K562 (cell line): Measurements from ENCODE around the gene KAT7. TPM values are rescaled to one million over a fixed set of nuclear protein-coding genes. Genes with fewer than 3 reads are reported as not detected.

Source experiments
- ATAC-seq: fragments of 200-7000 bp; cut with Tn5 transposase; 3 replicates; pipeline ENCODE4 v1.9.1; 2020; ENCODE audit warnings: moderate library complexity
- BruUV-seq: library from RNA; stranded (reverse); fragments of 400-500 nt; replicated peaks from 2 replicates; lab custom pipeline; 2021; lab: Mats Ljungman, UMichigan
- CTCF ChIA-PET: fragments of 300-600 bp; formaldehyde crosslinking; extraction: SDS; loops from one replicate; lab custom pipeline; 2021; ENCODE audit warnings: low intra/inter-chr PET ratio; lab: Yijun Ruan, JAX
- POLR2A ChIA-PET: fragments of 300-600, 350-650 bp; sonication (Branson Sonifier 250); formaldehyde crosslinking; extraction: SDS; loops from one replicate; lab custom pipeline; 2021; ENCODE audit warnings: antibody characterized with exemption, inconsistent platforms; lab: Yijun Ruan, JAX
- DNase-seq, 4 experiments: peaks; one replicate each; pipeline versions ENCODE4 v3.0.0 to v3.0.0-alpha.2; 2011 to 2018; ENCODE audit warnings: low spot score in 3 of 4, mixed read lengths in 3 of 4; ENCODE audit errors: extremely low read depth in 1 of 4
- FAIRE-seq: peaks from 2 replicates; lab custom pipeline; 2011; peaks lifted over from hg19 to GRCh38; lab: Jason Lieb, UNC
- H2AFZ ChIP-seq: 2 replicates; pipeline ENCODE4 v1.6.0; 2011; ENCODE audit warnings: low read depth, low read length, control low read depth, inconsistent platforms
- H3K27ac ChIP-seq: fragments of 200-600 bp; 3 replicates; pipeline ENCODE4 v1.8.0; 2011; ENCODE audit warnings: low read depth, mild to moderate bottlenecking, control low read depth, inconsistent platforms, low read length, moderate library complexity, mixed read lengths; ENCODE audit errors: extremely low read depth
- H3K27me3 ChIP-seq, 2 experiments: fragments of 300-600 bp in 1 of 2; 2 replicates in 1 of 2; 3 replicates in 1 of 2; pipeline versions ENCODE4 v1.6.0 to v1.8.0; 2011; ENCODE audit warnings: inconsistent platforms in 2 of 2, low read length in 2 of 2, mild to moderate bottlenecking in 1 of 2, mixed read lengths in 1 of 2, moderate library complexity in 1 of 2; ENCODE audit not compliant: control insufficient read depth in 2 of 2, insufficient read depth in 2 of 2
- H3K36me3 ChIP-seq: fragments of 300-600 bp; 3 replicates; pipeline ENCODE4 v1.8.0; 2011; ENCODE audit warnings: mild to moderate bottlenecking, low read length, inconsistent platforms; ENCODE audit not compliant: control insufficient read depth, insufficient read depth
- H3K4me1 ChIP-seq, 2 experiments: fragments of 200-600 bp in 1 of 2; replicated peaks in 1 of 2; 2 replicates in 1 of 2; 3 replicates in 1 of 2; pipeline versions ENCODE4 v1.5.1 to v1.8.0; 2011; ENCODE audit warnings: inconsistent platforms in 2 of 2, low read length in 2 of 2, mild to moderate bottlenecking in 1 of 2, mixed read lengths in 1 of 2, moderate library complexity in 1 of 2; ENCODE audit not compliant: control insufficient read depth in 2 of 2, insufficient read depth in 2 of 2
- H3K4me2 ChIP-seq: 2 replicates; pipeline ENCODE4 v1.6.1; 2011; ENCODE audit warnings: low read length, control low read depth, inconsistent platforms, mixed read lengths; ENCODE audit not compliant: insufficient read depth
- H3K4me3 ChIP-seq: fragments of 200-600 bp; sonication (generic), shearing (Covaris generic); 2 replicates; pipeline ENCODE4 v1.5.1; 2016; ENCODE audit warnings: control low read depth, inconsistent platforms
- H3K79me2 ChIP-seq: fragments of 200-600 bp; 3 replicates; pipeline ENCODE4 v1.8.0; 2011; ENCODE audit warnings: low read length, inconsistent platforms; ENCODE audit not compliant: control insufficient read depth, insufficient read depth
- H3K9ac ChIP-seq, 2 experiments: 2 replicates each; pipeline versions ENCODE4 v1.6.0 to v1.6.1; 2011; ENCODE audit warnings: low read depth in 2 of 2, low read length in 2 of 2, control low read depth in 1 of 2, inconsistent platforms in 1 of 2, mild to moderate bottlenecking in 1 of 2, mixed read lengths in 1 of 2; ENCODE audit not compliant: insufficient read depth in 1 of 2
- H3K9me1 ChIP-seq: one replicate; pipeline ENCODE4 v1.6.0; 2011; ENCODE audit warnings: inconsistent platforms, mild to moderate bottlenecking, low read length, moderate library complexity; ENCODE audit not compliant: control insufficient read depth, insufficient read depth
- H3K9me3 ChIP-seq: replicated peaks from 2 replicates; pipeline ENCODE4 v1.5.1; 2011; ENCODE audit warnings: low read depth, low read length, inconsistent platforms; ENCODE audit not compliant: control insufficient read depth, insufficient read depth
- H4K20me1 ChIP-seq: replicated peaks from 2 replicates; pipeline ENCODE4 v1.6.1; 2011; ENCODE audit warnings: low read length, inconsistent platforms, mixed read lengths; ENCODE audit not compliant: control insufficient read depth, insufficient read depth
- HDAC6 ChIP-seq: IDR thresholded peaks from 2 replicates; pipeline ENCODE4 v1.6.1; 2012; ENCODE audit warnings: low read depth, mild to moderate bottlenecking, control low read depth, inconsistent platforms, low read length, moderate library complexity
- HMG20B ChIP-seq: fragments of 250-450 bp; sonication (Bioruptor Pico); IDR thresholded peaks from 2 replicates; pipeline ENCODE4 v1.5.0; 2021; ENCODE audit warnings: mild to moderate bottlenecking
- NCOA6 ChIP-seq: fragments of 450-650 bp; IDR thresholded peaks from 2 replicates; pipeline ENCODE4 v1.6.1; 2017; ENCODE audit warnings: mild to moderate bottlenecking
- OTX1 ChIP-seq: fragments of 450-650 bp; formaldehyde crosslinking; IDR thresholded peaks from 2 replicates; pipeline ENCODE4 v1.4.0; 2022; ENCODE audit warnings: mild to moderate bottlenecking
- ZNF224 ChIP-seq: sonication (generic); formaldehyde crosslinking; IDR thresholded peaks from 2 replicates; pipeline ENCODE4 v1.8.0; 2022; ENCODE audit warnings: mild to moderate bottlenecking, missing genetic modification reagents
- ZNF444 ChIP-seq: fragments of 250-450 bp; sonication (Bioruptor Pico); IDR thresholded peaks from 2 replicates; pipeline ENCODE4 v1.4.0; 2020; ENCODE audit warnings: mild to moderate bottlenecking, moderate library complexity
- ZNF695 ChIP-seq: fragments of 450-650 bp; formaldehyde crosslinking; IDR thresholded peaks from 2 replicates; pipeline ENCODE4 v1.4.0; 2020; ENCODE audit warnings: mild to moderate bottlenecking, moderate library complexity
- WGBS: fragments of 100-300 bp; shearing (Covaris generic); methylation state at CpG from one replicate; pipeline ENCODE4 v1.1.6; 2016; ENCODE audit warnings: low coverage, mixed read lengths; ENCODE audit not compliant: insufficient coverage; ENCODE audit errors: missing lambda C conversion rate; 5-methylcytosine and 5-hydroxymethylcytosine counted together
- in situ Hi-C: fragments of 300-500 bp; cut with MboI; formaldehyde crosslinking; loops from 4 replicates; pipeline ENCODE4 v1.15.0; 2018; ENCODE audit warnings: inconsistent platforms, mixed read lengths
- intact Hi-C: fragments of 100-400 bp; cut with micrococcal nuclease; formaldehyde crosslinking; loops from 2 replicates; pipeline ENCODE4 v1.14.2; 2022
- polyA plus RNA-seq, 8 experiments: library from polyadenylated mRNA; depleted of rRNA in 4 of 8; stranded (reverse) in 5 of 8; unstranded in 3 of 8; fragments of >200 nt; fragmentation: Nextera tagmentation in 2 of 8; fragmentation: Illumina TruSeq in 1 of 8; extraction: Ambion mirVana in 2 of 8; extraction: Trizol in 1 of 8; gene quantifications; 2 replicates each; pipeline versions ENCODE4 v1.2.1 to v1.2.3, GENCODE V29; 2011 to 2014; ENCODE audit warnings: inconsistent platforms in 1 of 8, missing spikeins in 1 of 8
- total RNA-seq, 7 experiments: library from RNA; depleted of rRNA in 6 of 7; stranded (reverse); fragments of >200 nt in 6 of 7; fragmentation: Illumina TruSeq in 2 of 7; extraction: Trizol in 2 of 7; gene quantifications; 2 replicates each; pipeline versions ENCODE4 v1.2.1 to v1.2.3, GENCODE V29; 2011 to 2021; ENCODE audit warnings: low replicate concordance in 1 of 7
- TF ChIP-seq, protein P1 (sequence below): fragments of 250-450 bp; sonication (Bioruptor Pico); IDR thresholded peaks from 2 replicates; pipeline ENCODE4 v1.4.0; 2020; ENCODE audit warnings: mild to moderate bottlenecking, moderate library complexity
- TF ChIP-seq, protein P2 (sequence below): fragments of 450-650 bp; IDR thresholded peaks from 2 replicates; pipeline ENCODE4 v1.6.1; 2016

The KAT7 gene
- total and polyA plus RNA-seq, 9 of the 15 experiments (the other 6 are each of a cell fraction or from before 2014, with no cell fraction given): 10.8 to 57.3 (median 34.8) TPM

DNA sequence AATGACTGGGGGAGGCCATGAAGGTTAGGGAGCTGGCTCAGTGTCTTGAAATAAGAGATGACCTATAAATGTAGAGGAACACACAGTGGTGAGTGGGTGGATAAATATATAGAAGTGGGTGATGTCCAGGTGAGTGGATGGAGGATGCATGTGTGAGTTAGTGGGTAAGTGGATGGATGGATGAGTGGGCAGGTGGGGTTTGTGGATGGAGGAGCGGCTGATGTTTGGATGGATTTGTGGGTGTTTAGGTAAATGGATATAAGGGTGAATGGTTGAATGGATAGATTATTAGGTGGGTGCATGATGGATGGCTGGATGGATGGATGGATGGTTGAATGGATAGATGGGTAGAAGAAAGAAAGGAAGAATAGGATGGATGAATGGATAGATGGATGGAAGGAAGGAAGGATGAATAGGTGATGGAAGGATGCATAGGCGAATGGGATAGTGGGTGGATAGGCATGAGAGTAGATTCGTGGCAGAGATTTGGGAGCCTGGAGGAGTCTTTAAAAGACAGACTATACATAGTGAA is 78.5 kb downstream of the KAT7 start:
- Histone ChIP-seq H3K4me1 (peaks cover 0 to 6% of the 10 kb centered on the region in 2 experiments; a peak in 2 of 5 replicates), H3K79me2 (no peaks in the 10 kb centered on the region), H3K9me1 (no peaks in the 10 kb centered on the region)
- ATAC-seq (no peak), FAIRE-seq (no peak)
- TF ChIP-seq ZNF444 (CRISPR knock-in tag): no peak
- TF ChIP-seq, protein P1, sequence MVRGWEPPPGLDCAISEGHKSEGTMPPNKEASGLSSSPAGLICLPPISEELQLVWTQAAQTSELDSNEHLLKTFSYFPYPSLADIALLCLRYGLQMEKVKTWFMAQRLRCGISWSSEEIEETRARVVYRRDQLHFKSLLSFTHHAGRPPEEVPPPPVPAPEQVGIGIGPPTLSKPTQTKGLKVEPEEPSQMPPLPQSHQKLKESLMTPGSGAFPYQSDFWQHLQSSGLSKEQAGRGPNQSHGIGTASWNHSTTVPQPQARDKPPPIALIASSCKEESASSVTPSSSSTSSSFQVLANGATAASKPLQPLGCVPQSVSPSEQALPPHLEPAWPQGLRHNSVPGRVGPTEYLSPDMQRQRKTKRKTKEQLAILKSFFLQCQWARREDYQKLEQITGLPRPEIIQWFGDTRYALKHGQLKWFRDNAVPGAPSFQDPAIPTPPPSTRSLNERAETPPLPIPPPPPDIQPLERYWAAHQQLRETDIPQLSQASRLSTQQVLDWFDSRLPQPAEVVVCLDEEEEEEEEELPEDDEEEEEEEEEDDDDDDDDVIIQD (CRISPR knock-in tag): no peak
- no peak for TF ChIP-seq HMG20B (CRISPR knock-in tag)
- no peak for TF ChIP-seq ZNF224
- no peak for TF ChIP-seq OTX1 (CRISPR knock-in tag)
- TF ChIP-seq NCOA6: no peak
- TF ChIP-seq ZNF695 (CRISPR knock-in tag): no peak
- TF ChIP-seq, protein P2, sequence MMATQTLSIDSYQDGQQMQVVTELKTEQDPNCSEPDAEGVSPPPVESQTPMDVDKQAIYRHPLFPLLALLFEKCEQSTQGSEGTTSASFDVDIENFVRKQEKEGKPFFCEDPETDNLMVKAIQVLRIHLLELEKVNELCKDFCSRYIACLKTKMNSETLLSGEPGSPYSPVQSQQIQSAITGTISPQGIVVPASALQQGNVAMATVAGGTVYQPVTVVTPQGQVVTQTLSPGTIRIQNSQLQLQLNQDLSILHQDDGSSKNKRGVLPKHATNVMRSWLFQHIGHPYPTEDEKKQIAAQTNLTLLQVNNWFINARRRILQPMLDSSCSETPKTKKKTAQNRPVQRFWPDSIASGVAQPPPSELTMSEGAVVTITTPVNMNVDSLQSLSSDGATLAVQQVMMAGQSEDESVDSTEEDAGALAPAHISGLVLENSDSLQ: no peak
- no peak for TF ChIP-seq HDAC6
- TF ChIP-seq, all 486 proteins: peak for 0
- peaks cover 8% of the 10 kb centered on the region; the same call in 1 of the 2 replicates for H4K20me1 ChIP-seq
- no peak overlapping the region for H3K4me3 ChIP-seq
- no peak overlapping the region for H2AFZ ChIP-seq
- ChIA-PET POLR2A (no interaction called here), CTCF (no interaction called here)
- no peak overlapping the region for H3K9ac ChIP-seq
- no peak overlapping the region for H3K4me2 ChIP-seq
- intact Hi-C loops: no loop called here
- H3K36me3 ChIP-seq: no peaks in the 10 kb centered on the region
- BruUV-seq: no TSS peak
- in situ Hi-C loops: no loop called here
- no peak for DNase-seq
- no peak overlapping the region for H3K27ac ChIP-seq
- peaks cover 14 to 74% of the 10 kb centered on the region in 2 experiments for H3K27me3 ChIP-seq
- H3K9me3 ChIP-seq: no peaks in the 10 kb centered on the region
- 0% methylated on average over 3 of the region's 3 CpGs for WGBS
